Kidney (tissue), 14 donors: ENCODE data around the gene MED16. TPM values are rescaled to one million over a fixed set of nuclear protein-coding genes. Genes with fewer than 3 reads are reported as not detected.
"Not testable (repeated sequence)": the region's sequence is repeated elsewhere in the genome, so short reads cannot be mapped to it uniquely, and the experiment has no call there.

ENCODE experiments used
- DNase-seq, 5 donors: peaks; one replicate each; pipeline ENCODE4 v3.0.0-alpha.2; 2013 to 2020
- FAIRE-seq: peaks from 2 replicates; lab custom pipeline; 2012; peaks lifted over from hg19 to GRCh38; lab: Jason Lieb, UNC
- H3K27ac ChIP-seq, 2 donors: one replicate each; pipeline ENCODE4 v1.7.0; 2013; ENCODE audit warnings: low read depth in 2 of 2, low read length in 2 of 2, inconsistent platforms in 1 of 2
- H3K27me3 ChIP-seq: one replicate; pipeline ENCODE4 v1.7.1; 2013; ENCODE audit warnings: low read length, inconsistent platforms; ENCODE audit not compliant: control insufficient read depth, insufficient read depth
- H3K36me3 ChIP-seq, 3 donors: one replicate each; pipeline versions ENCODE4 v1.7.0 to v1.7.1; 2013; ENCODE audit warnings: low read length in 3 of 3, control low read depth in 1 of 3, inconsistent platforms in 1 of 3; ENCODE audit not compliant: insufficient read depth in 3 of 3, control insufficient read depth in 2 of 3
- H3K4me1 ChIP-seq, 3 donors: one replicate each; pipeline versions ENCODE4 v1.7.0 to v1.7.1; 2013; ENCODE audit warnings: low read length in 3 of 3, inconsistent platforms in 1 of 3, low read depth in 1 of 3; ENCODE audit not compliant: control insufficient read depth in 2 of 3, insufficient read depth in 2 of 3
- H3K4me3 ChIP-seq, 3 donors: one replicate each; pipeline versions ENCODE4 v1.7.0 to v1.8.1; 2013; ENCODE audit warnings: low read length in 3 of 3, control low read depth in 1 of 3, inconsistent platforms in 1 of 3
- H3K9ac ChIP-seq, 3 donors: one replicate each; pipeline versions ENCODE4 v1.7.0 to v1.7.1; 2013; ENCODE audit warnings: low read length in 3 of 3, control low read depth in 1 of 3, inconsistent platforms in 1 of 3
- H3K9me3 ChIP-seq, 3 donors: one replicate each; pipeline versions ENCODE4 v1.7.0 to v1.7.1; 2013; ENCODE audit warnings: low read length in 3 of 3, control low read depth in 1 of 3, inconsistent platforms in 1 of 3; ENCODE audit not compliant: control insufficient read depth in 2 of 3, insufficient read depth in 1 of 3
- CTCF ChIP-seq: IDR thresholded peaks from 3 replicates; pipeline ENCODE4 v1.5.1; 2012; ENCODE audit warnings: mild to moderate bottlenecking, moderate library complexity, borderline replicate concordance; ENCODE audit not compliant: insufficient read depth; ENCODE audit errors: extremely low read depth
- intact Hi-C: fragments of 100-400 bp; cut with DNase I; formaldehyde crosslinking; loops from one replicate; pipeline ENCODE4 v1.11.1; 2022
- polyA plus RNA-seq: library from polyadenylated mRNA; stranded (reverse); fragments of 350-450 nt; fragmentation: Illumina TruSeq; extraction: RNeasy Lipid Tissue Mini Kit (QIAGEN cat#74804); gene quantifications from one replicate; pipeline ENCODE4 v1.2.3, GENCODE V29; 2014; ENCODE audit warnings: low read depth, low replicate concordance; ENCODE audit not compliant: insufficient read depth
- total RNA-seq: library from RNA; stranded (reverse); fragmentation: NEBNext Ultra II Directional; extraction: Animal tissue kit (Norgen Biotek cat#: 25700); gene quantifications from one replicate; pipeline ENCODE4 v1.2.1, GENCODE V29; 2021
- donor health status: control.
- donor health status: control.
- donor health status: control.
- donor health status: control.
- donor health status: control.
- donor health status: DM: yes; HTN: yes; CAD: no.
- donor health status: Normal renal cell carcinoma (clear cell type).

The MED16 gene
- total and polyA plus RNA-seq, 2 donors from 2014 or later, result 56.5 to 72.1 TPM

DNA sequence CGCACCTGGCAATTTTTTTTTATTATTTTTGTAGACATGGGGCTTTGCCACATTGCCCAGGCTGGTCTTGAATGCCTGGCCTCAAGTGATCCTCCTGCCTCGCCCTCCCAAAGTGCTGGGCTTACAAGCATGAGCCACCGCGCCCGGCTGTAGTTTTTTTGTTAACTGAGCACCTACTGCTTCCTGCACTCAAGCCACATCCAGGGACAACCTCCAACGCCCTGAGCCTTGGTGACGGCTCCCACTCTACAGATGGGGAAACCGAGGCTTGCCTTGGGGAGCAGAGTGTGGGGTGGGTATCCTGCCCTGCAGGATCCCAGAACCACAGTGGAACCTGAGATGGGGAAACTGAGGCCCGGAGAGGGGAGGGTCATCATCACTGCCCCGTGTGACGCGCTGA, 37.8 kb downstream of the MED16 start:
- H3K36me3 ChIP-seq, result no peaks in the 10 kb centered on the region
- DNase-seq, result no peak
- no peak for FAIRE-seq
- H3K27me3 ChIP-seq, result no peaks in the 10 kb centered on the region
- H3K27ac ChIP-seq, result no peak overlapping the region
- H3K9me3 ChIP-seq, result no peaks in the 10 kb centered on the region
- intact Hi-C loops, result no loop called here
- H3K4me3 ChIP-seq, result no peak overlapping the region
- peaks cover 0 to 7% (median 0%) of the 10 kb centered on the region in 3 donors for H3K4me1 ChIP-seq
- no peak for TF ChIP-seq CTCF
- no peak overlapping the region for H3K9ac ChIP-seq

GRCh38 chr19:854549-854948, 38.4 kb downstream of the MED16 start:
- FAIRE-seq (peak; percentile 97), DNase-seq (no peak)
- H3K9ac ChIP-seq, result no peak overlapping the region
- peaks cover 0 to 7% (median 0%) of the 10 kb centered on the region in 3 donors for H3K4me1 ChIP-seq
- H3K36me3 ChIP-seq, result no peaks in the 10 kb centered on the region
- no peaks in the 10 kb centered on the region for H3K9me3 ChIP-seq
- TF ChIP-seq CTCF, result no peak
- intact Hi-C loops, result no loop called here
- no peak overlapping the region for H3K27ac ChIP-seq
- no peaks in the 10 kb centered on the region for H3K27me3 ChIP-seq
- no peak overlapping the region for H3K4me3 ChIP-seq

- H3K4me3 ChIP-seq, intact Hi-C loops, DNase-seq, H3K9ac ChIP-seq, H3K9me3 ChIP-seq, H3K27me3 ChIP-seq, H3K36me3 ChIP-seq, H3K4me1 ChIP-seq, FAIRE-seq, H3K27ac ChIP-seq: not testable (repeated sequence)
Measured at GRCh38 chr19:853614-854220, 39.3 kb downstream of the MED16 start.

DNA sequence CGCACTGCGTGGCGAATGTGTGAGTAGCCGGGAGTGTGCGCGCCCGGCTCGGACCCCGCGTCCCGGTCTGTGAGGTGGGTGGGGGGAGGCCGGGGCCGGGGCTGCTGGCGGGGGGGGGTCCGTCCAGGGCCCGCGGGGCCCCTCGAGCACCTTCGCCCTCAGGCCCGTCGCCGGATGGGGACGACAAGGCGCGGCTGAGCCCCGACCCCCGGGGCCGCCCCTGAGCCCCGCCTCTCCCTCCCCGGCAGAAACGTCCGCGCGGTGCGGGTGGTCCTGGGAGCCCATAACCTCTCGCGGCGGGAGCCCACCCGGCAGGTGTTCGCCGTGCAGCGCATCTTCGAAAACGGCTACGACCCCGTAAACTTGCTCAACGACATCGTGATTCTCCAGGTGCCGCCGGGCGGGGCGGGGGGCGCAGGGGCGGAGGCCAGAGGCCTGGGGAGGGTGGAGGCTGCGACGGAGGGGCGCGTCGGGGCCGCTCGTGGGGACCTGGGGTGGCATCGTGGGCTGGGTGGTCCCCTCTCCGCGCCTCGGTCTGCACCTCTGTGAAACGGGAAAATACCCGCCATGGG, 39.9 kb downstream of the MED16 start:
- H3K9ac ChIP-seq, result no peak overlapping the region
- no peaks in the 10 kb centered on the region for H3K9me3 ChIP-seq
- H3K4me1 ChIP-seq, result peaks cover 0 to 7% (median 0%) of the 10 kb centered on the region in 3 donors
- DNase-seq (peak in 1 of 5 donors; percentile 76), FAIRE-seq (no peak)
- TF ChIP-seq CTCF, result no peak
- no peaks in the 10 kb centered on the region for H3K27me3 ChIP-seq
- no peaks in the 10 kb centered on the region for H3K36me3 ChIP-seq
- intact Hi-C loops, result no loop called here
- no peak overlapping the region for H3K27ac ChIP-seq
- H3K4me3 ChIP-seq, result no peak overlapping the region
